ENCODE data around the gene TM9SF4.
"Not testable (repeated sequence)": the region's sequence is repeated elsewhere in the genome, so short reads cannot be mapped to it uniquely, and the experiment has no call there.

TM9SF4 gene

GRCh38 chr20:32160341-32160740 is 50.8 kb downstream of the TM9SF4 start:
- DNase-seq = no peak

- DNase-seq = no peak
Measured at GRCh38 chr20:32162351-32162750, 52.8 kb downstream of the TM9SF4 start.

- peak; percentile 18 for DNase-seq
Measured at GRCh38 chr20:32163951-32164350, 54.4 kb downstream of the TM9SF4 start.

GRCh38 chr20:32164984-32165735 is 55.6 kb downstream of the TM9SF4 start:
- no peak for DNase-seq

- no peak for DNase-seq
Measured at GRCh38 chr20:32165836-32166545, 56.5 kb downstream of the TM9SF4 start.

- DNase-seq = no peak
Measured at GRCh38 chr20:32167552-32167951, 58.0 kb downstream of the TM9SF4 start.

GRCh38 chr20:32168184-32168910 is 58.8 kb downstream of the TM9SF4 start:
- no peak for DNase-seq

- DNase-seq = not testable (repeated sequence)
Measured at GRCh38 chr20:32177696-32178095, 68.2 kb downstream of the TM9SF4 start.

GRCh38 chr20:32179515-32179914 is 70.0 kb downstream of the TM9SF4 start:
- no peak for DNase-seq

GRCh38 chr20:32179934-32180333 is 70.4 kb downstream of the TM9SF4 start:
- DNase-seq = no peak

GRCh38 chr20:32181606-32182005 is 72.1 kb downstream of the TM9SF4 start:
- no peak for DNase-seq

GRCh38 chr20:32183947-32184635 is 74.6 kb downstream of the TM9SF4 start:
- DNase-seq = no peak

GRCh38 chr20:32184961-32185603 is 75.6 kb downstream of the TM9SF4 start:
- no peak for DNase-seq

- DNase-seq = no peak
Measured at GRCh38 chr20:32186506-32186905, 77.0 kb downstream of the TM9SF4 start.

- no peak for DNase-seq
Measured at GRCh38 chr20:32188376-32189122, 79.0 kb downstream of the TM9SF4 start.

- no peak for DNase-seq
Measured at GRCh38 chr20:32189123-32189410, 79.6 kb downstream of the TM9SF4 start.

- no peak for DNase-seq
Measured at GRCh38 chr20:32189691-32190615, 80.4 kb downstream of the TM9SF4 start.

- no peak for DNase-seq
Measured at GRCh38 chr20:32190616-32191415, 81.3 kb downstream of the TM9SF4 start.

- DNase-seq = no peak
Measured at GRCh38 chr20:32191422-32191821, 81.9 kb downstream of the TM9SF4 start.

- DNase-seq = no peak
Measured at GRCh38 chr20:32191873-32192272, 82.4 kb downstream of the TM9SF4 start.
